H1 (cell line): ENCODE data around the gene RNFT2.

ENCODE experiments used
- CTCF ChIP-seq, 3 experiments: IDR thresholded peaks; 1 replicate in 2 of 3; 2 replicates in 1 of 3; pipeline versions ENCODE4 v1.5.1 to v1.6.1; 2011; ENCODE audit warnings: low read length in 3 of 3, mild to moderate bottlenecking in 3 of 3, inconsistent platforms in 2 of 3, low read depth in 1 of 3, moderate library complexity in 1 of 3; ENCODE audit not compliant: insufficient read depth in 1 of 3; ENCODE audit errors: control extremely low read depth in 1 of 3
- EZH2 ChIP-seq: fragments of 200-600 bp; sonication (generic); IDR thresholded peaks from 2 replicates; pipeline ENCODE4 v1.7.1; 2012; ENCODE audit warnings: low read depth, mild to moderate bottlenecking, moderate library complexity, low read length, inconsistent platforms; ENCODE audit not compliant: severe bottlenecking
- KDM1A ChIP-seq: fragments of 200-600, 300-600 bp; sonication (generic); IDR thresholded peaks from 2 replicates; pipeline ENCODE4 v1.7.1; 2016; ENCODE audit warnings: mild to moderate bottlenecking, low read length, borderline replicate concordance
- TBP ChIP-seq: IDR thresholded peaks from 2 replicates; pipeline ENCODE4 v1.6.1; 2011; ENCODE audit warnings: low read depth, low read length, improper control_type of control experiment
- TEAD4 ChIP-seq: IDR thresholded peaks from 2 replicates; pipeline ENCODE4 v1.6.1; 2012; ENCODE audit warnings: low read depth, low read length, inconsistent platforms, mixed read lengths

DNA sequence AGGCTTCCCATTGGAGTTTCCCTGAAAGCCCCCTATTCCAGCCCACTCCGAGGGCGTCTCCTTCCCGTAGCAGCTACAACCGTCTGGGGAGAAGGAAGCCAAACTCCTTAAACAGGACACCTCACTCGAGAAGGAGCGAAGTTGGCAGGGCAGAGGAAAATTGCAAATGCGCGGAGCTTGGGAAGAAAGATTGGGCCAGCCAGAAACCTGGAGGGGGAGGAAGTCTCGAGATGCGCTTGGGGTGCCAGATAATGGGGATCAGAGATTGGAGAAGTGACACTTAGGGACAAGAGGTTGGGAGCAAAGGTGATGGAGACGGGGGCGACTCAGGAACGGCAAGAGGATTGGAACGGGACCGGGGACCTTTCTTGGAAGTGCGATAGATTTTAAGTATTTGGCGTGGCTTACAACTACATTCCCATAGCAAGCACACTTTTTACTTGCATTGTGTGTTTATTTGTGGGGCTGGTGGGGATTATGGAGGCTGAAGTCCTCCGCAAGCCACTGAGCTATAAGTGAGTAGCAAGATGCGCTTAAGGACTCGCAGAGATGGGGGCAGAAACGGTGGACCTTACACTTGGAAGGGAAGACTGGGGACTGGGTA, 142.2 kb downstream of the RNFT2 start:
- TF ChIP-seq CTCF (IDR thresholded peaks at IDR 0.05; ENCODE audit: control extremely low read depth in 1 of 3, insufficient read depth in 1 of 3, low read depth in 1 of 3, low read length in 3 of 3), result no peak
- no peak for TF ChIP-seq KDM1A
- TF ChIP-seq TBP, result no peak
- TF ChIP-seq EZH2, result peak; percentile 61
- no peak for TF ChIP-seq TEAD4
